GM19351 (cell line): ENCODE results near the gene PAPPA.

ENCODE experiments used
- ATAC-seq: cut with Tn5 transposase; IDR thresholded peaks from one replicate; pipeline ENCODE4 v1.9.1; 2021; ENCODE audit warnings: mild to moderate bottlenecking, moderate library complexity; ENCODE audit not compliant: unreplicated experiment

PAPPA gene

DNA sequence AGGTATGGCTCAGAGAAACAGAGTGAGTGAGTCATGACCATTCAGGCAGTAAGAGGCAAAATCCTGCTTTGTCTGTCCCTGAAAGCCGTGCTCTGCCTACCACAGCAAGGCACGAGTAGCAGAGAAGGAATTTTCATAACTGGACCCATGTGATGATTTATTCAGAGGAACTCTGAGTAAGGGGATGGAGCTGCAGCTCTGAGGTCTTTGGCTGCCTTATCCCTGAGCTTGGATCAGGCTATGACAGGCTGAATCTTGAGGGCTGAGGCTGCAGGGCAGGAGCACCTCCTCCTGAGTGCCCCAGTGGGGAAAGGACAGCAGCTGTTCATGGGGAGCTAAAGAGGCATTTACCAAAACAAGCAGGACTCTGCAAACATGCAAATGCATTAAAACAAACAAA, 183.4 kb downstream of the PAPPA start:
- ATAC-seq = no peak

DNA sequence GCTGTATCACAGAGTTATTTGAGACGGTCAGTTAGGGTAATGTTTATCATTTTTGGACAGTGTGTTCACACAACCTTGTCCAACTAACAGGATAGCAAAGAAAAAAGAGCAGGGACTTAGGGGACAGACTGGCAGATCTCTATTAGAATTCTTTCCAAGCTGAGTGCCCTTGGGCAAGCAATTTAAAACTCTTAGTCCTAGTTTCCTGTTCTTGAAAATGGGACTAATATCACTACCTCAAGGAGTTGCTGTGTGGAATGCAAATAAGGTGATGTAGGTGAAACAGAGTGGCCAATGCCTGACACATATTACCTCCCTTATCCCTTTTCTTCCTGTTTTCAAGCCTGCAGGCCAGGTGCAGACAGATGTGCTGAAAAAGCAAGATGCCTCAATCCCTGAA, 186.7 kb downstream of the PAPPA start:
- ATAC-seq = no peak

DNA sequence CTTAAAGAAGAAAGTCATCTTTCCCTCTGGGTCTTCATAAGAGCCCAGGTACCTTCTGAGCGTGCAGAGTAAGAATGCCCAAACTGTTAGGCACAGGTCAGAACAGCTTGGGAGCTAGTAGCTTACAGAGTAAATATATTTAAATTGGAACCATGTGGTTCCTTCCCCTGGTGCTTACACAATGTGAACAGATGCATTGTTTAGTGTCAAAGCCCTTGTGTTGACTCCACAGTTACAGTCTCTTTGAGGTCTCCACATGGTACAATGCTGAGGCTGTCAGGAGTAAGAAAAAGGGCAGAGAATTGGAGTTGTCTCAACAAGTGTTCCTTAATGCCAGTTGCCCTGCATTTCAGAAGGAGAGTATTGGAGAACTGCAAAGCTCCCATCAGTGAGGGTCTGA, 188.5 kb downstream of the PAPPA start:
- no peak for ATAC-seq

DNA sequence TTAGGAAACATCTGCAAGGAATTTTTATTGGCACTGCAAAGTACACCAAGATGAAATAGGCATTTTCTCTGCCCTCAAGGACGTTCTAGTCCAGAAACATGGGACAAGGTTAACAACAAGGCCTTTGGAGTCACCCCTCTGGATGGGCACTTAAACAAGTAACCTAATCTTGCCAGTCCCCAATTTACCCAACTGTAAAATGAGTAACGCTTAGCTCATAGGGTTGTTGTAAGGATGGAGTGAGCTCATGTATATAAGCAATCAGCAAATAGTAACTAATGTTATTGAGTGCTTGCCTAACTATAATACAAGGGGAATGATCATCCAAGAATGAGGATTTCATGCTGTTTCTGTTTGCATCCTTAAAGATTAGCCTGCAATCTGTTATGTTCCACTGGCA, 189.3 kb downstream of the PAPPA start:
- ATAC-seq = no peak

DNA sequence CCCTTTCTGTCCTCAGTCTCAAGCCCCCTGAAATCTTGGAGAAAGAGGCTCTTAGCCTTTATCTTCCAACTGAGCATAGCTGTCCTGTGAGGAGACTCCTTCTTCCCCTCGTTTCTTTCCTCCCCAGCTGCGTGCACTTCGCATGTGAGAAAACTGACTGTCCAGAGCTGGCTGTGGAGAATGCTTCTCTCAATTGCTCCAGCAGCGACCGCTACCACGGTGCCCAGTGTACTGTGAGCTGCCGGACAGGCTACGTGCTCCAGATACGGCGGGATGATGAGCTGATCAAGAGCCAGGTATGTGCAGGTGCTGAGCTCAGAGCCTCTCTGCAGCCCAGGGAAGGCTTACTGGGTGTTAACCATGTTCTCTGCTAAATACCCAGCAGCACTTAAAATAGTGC, 190.8 kb downstream of the PAPPA start:
- ATAC-seq = no peak

DNA sequence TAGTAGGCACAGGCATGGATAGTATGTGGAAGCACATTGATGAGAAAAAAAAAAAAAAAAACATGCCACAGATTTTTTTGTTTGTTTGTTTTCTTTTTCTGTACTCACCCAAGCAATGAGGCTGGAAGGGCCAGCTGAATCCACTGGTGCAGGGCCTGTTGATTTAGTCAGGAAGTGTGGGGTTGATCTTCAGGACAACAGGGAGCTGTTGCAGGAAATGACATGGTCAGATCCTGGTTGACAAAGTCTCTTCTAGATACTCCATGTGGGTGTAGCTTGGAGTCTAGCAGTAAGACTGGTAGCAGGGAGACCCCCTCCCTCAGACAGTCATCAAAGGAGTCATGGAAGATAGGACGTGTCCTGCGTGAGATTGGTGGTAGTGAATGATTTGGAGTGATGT, 191.8 kb downstream of the PAPPA start:
- ATAC-seq = no peak

DNA sequence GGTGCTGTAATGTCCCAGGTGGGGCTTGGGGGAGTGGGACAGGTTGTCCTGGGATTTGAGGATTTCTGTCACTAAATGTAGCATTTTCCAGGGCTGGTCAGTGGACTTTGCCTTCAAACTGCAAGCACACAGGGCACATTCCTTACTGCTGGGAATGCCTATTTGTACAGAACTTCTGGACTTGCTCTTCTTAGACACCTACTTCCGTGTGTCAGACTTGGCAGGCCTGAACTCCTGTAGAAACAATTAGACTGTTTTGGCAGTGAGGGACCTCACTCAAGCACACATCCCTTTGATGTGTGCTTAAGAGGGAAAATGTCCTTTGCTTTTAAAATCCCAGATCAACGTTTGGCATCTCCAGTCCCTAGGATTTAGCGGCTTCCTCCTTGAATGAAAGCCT, 192.2 kb downstream of the PAPPA start:
- ATAC-seq = no peak

DNA sequence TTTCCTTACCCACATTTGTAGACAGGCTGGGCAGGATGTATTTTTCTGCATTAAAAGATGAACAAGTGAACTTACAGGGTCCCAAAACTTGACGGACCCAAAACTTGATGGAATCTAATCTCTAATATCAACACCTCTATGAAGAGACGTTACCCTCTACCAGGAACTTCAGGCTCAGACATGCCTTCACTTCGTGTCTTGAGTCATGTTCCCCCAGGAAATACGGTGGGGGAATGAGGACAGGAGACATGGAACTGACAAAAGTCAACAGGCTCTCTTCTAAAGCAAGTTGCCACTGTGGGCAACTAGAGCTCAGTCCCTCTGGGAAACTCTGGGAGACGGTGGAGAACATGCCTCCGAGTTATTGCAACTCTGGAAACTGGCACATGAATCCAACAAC, 196.1 kb downstream of the PAPPA start:
- no peak for ATAC-seq

DNA sequence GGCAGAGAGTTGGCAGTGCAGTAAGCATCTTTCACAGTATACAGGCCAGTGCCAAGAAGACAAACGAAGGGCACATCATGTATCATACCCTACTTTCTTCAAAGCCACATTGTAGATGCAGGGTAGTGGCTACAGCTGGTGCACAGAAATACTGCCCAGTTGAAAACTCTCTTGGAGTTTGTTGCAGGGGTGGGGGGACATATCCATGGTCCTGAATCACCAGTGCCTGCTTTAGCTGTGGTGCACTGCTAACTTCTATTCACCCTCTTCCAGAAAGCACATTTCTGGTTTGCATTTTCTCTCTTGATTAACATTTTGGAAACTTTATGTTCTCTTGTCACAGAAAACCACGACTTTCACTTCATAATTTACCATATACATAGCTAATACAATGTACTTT, 196.6 kb downstream of the PAPPA start:
- no peak for ATAC-seq

DNA sequence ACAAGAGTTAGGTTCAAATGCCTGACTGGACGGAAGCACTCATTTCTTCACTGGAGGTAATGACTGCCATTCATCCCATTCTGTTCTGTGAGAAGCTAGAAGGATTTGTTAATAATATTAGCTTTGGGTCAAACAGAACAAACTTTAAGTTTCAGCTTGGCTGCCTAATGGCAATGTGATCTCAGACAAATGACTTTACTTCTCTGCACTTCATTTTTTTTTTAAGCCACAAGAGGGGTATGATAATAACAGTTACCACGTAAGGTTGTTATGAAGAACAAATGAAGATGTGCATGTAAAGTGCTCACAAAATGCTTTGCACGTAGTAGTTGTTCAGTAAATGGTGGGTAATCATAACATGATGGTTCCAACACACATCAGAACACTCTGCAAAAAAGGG, 199.4 kb downstream of the PAPPA start:
- no peak for ATAC-seq

DNA sequence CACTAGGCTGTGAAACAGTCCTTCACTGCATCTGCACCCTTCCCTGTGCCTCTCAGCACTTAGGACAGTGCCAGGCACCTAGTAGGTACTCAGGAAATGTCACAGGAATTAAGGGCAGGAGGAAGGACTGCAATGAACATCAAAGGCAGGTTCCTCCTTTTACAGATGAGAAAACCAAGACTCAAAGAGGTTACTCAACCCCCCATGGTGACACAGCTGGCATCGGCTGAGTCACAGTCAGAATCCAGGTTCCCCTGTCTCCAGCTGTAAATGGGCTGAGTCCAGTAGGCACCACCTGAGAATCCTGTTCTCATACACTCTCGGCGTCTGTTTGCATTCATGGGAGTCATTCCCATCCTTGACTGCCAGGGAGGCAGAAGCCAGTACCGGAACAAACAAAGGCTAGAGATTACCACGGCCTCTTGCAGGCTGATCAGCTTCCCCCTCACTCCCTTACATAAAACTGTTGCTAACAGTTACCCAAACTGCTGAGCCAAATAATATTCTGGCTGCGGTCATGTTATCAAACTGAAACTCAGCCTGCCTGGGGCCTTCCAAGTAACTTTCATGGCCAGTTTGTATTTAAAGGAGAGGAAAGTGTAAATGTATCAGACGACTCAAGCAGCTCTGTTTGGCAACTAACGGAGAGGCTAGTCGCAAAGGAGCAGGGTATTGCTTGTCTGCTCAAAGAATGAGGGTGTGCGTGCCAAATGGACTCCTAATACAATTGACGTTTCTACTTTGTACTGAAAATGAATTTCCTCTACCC, 201.7 kb downstream of the PAPPA start:
- no peak for ATAC-seq

DNA sequence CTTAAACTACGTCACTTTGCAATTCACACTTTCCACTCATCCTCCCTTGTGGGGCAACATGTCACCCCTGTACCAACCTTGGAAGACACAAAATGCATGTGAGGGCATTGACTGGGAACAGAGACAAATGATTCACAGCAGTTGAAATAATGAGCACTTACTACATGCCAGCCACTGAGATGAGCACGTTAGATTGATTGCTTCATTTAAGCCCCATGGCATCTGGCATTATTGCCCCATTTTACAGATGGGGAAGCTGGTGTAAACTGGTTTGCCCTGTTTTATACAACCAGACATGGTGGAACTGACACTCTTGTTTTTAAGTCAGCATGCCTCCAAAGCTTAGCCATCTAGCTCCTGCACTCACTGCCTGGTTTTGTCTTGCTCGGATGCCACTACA, 204.7 kb downstream of the PAPPA start:
- ATAC-seq = no peak

DNA sequence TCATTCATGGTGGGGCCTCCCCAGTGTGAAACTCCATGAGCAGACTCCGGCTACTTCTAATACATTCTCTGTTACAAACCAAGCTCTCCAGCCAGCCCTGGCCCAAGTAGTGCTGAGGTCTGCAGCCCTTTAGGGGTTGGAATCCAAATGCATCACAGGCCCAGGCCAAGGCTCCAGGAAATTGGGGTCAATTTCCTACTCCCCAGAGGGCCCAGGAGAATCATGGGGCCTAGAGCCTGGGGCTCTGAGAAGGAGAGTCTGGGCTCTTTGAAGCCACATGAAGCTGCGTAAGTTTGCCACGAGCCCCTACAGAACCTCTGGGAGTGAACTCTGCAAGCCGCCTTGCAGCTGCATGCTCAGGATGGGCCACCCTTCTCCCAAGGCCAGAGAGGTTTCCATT, 206.4 kb downstream of the PAPPA start:
- ATAC-seq = no peak

DNA sequence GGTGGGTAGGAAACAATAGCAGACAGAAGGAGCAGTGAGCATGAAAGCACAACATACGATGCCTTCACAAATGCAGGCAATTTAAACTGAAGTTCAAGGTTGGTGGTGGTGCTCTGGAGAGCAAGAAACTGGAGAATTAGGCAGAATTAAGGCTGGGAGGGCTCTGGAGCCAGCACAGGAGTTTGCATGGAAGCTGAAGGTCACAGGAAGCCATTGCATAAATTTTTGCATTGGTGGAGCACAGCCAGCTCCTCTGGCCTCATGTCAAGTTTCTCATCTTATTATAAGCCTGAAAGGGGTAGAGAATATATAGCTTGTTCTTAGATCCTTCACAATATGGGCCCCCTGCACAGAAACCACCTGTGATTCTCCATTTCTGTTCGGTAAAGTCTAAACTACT, 207.4 kb downstream of the PAPPA start:
- no peak for ATAC-seq

DNA sequence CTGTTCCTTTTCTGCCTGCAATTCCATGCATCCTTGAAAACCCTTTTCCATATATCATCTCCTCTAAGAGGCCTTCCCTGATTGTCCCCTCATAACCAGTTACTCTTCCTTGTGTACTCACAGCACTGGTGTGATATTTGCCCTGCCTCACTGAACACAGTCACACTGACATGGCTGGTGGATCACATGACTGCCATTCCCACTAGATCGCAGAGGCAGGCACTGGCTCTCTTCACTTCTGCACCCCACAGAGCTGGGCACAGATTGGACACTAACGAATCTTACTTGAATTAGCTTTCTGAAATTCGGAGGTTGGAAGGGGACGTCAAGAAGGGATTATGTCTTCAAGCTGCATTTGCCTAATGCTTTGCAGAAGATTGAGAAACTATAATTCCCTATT, 208.0 kb downstream of the PAPPA start:
- ATAC-seq = no peak

DNA sequence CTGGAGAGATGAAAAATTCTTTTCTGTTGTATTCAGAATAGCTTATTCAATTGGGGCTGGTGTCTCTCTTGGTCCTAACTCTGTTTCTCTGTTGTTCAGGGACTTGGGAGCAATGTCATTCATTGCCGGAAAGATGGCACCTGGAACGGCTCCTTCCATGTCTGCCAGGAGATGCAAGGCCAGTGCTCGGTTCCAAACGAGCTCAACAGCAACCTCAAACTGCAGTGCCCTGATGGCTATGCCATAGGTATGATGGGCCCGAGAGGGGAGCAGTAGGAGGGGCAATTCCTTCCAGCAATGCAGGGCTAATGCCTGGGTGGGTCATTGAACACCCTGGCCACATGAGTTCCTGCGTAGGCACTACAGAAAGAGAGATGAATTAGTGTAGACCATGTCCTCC, 208.9 kb downstream of the PAPPA start:
- ATAC-seq = no peak

DNA sequence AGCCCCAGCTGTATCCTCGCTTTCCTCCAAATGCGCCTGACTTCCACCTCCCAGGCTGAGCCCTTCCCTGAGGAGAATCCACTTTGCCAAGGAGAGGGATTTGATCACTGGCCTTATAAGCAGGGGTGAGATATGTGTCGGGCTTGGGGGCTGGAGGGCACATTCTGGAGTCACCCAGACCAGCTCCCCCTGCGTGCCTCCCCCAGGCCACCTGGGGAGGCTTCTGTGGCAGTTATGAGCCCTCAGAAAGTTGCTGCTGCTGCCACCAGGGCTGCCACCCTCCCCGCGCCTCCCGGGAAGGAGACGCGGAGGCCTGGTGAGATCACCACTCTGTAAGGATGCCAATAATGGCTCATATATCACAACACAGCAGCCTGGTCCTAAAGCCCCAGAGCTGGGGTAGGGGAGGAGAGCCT, 211.5 kb downstream of the PAPPA start:
- no peak for ATAC-seq

DNA sequence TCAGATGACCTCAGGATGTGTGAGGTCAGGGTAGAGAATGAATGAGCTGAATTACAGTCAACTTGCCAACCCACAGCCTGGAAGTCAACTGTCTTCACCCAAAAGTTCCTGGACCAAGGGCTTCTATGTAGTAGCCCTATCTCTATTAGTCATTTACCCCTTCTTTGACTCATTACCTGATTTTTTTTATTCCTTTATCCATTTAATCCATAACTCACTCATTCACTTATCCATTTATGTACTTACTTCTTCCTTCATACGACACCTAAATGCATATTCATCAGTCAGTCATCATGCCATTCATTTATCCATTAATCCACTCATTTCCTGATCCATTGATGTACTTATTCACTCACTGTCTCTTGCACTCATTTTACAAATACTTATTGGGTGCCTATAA, 212.7 kb downstream of the PAPPA start:
- no peak for ATAC-seq

DNA sequence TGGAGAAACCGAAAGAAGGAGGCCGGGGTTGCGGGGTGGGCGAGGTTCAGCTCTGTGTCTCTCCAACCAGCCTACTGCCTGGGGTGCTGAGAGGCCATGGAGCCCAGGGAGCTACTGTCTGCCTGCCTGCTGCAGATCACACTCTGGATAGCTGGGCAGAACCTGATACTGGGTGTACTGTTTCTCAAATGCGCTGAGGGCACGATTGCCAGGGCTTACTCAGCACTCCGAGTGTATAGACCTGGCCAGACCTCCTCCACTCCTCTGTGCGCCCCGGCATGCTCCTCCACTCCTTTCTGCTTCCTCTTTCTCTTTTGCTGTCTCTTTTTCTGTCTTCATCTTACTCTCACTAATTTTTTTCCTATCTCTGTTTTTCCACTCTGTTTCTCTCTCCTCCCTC, 215.1 kb downstream of the PAPPA start:
- ATAC-seq = no peak

DNA sequence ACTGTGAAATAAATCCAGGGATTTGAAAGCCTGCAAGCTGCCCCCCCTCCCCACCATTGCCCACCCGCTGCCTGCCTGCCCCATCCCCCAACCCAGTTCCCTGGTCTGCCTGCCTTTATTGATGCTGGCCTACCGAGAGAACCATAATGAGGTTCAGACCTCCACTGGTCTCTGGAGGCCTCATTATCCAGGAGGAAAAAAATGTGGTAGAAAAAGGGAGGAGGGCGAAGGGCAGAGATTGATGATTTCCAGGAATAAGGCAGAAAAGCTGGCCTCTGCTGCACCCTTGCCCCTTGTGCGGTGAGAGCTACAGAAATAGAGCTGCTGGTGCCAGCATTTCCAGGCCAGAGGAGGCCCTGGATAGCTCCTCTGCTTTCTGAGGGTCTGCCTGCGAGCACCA, 216.1 kb downstream of the PAPPA start:
- no peak for ATAC-seq

DNA sequence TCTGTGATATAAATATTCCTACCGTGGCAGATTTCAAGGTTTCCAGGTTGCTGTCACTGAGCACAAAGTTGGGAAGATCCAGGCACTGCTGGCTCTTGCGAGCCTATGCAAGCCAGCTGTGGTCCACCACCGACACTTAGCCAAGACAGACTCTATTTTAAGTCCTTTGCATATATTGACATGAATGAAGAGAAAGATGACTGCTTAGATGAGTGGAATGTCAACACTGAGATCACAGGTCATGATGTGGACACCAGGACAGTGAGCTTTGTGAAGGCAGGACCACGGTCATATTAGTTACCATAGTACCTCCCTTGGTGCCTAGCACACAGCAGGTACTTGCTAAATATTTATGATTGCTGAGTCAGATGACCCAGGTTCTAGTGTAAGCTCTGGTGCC, 217.0 kb downstream of the PAPPA start:
- ATAC-seq = no peak

DNA sequence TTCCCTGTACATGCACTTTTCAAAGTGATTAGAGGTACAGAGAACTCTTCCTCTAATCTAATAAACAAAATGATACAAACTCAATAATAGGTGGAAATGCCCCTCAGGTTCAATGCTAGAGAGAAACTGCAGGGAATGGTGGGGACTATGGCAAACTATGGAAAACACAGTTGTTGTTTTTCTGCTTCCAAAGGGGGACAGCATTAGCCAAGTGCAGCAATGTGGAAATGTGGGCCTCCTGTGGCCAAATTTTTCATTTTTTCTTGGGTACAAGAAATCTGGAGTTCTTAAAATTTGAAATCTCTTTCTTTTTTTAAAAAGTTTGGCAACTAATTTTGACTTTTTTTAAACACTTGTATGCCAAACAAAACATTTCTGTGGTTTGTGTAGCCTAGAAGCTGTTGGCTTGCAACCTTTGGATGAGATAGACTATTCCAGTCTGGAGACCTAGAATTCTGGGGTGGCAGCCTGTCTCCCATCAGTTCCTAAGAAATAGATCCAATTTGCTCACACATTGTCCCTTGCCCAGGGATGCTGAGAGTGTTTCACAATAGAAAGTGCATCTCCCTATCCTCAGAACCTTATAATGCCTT, 218.6 kb downstream of the PAPPA start:
- ATAC-seq = no peak

DNA sequence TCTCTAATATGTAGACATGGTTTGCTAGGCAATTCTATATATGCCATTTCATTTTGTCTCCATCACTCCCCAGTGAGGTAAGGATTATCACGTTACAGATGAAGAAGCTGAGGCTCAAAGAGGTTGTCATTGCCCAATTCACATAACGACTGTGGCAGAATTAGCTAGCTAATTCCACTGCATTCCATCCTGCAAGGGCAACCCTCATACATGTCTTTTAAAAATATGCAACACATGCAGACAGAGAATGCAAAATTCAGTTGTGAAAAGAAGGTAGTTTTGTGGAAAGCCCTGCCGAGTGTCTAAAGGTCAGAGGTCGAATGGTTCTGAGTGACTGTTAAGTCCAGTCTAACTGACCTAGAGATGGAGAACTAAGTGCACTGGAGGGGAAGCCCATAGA, 219.2 kb downstream of the PAPPA start:
- no peak for ATAC-seq
